Liver (tissue), 9 donors: ENCODE results near the gene CREBZF. TPM values are rescaled to one million over a fixed set of nuclear protein-coding genes. Genes with fewer than 3 reads are reported as not detected.
"Not testable (repeated sequence)": the region's sequence is repeated elsewhere in the genome, so short reads cannot be mapped to it uniquely, and the experiment has no call there.

Experiments
- DNase-seq: peaks from one replicate; pipeline ENCODE4 v3.0.0-alpha.2; 2017; ENCODE audit warnings: low spot score
- H3K27ac ChIP-seq, 2 donors: one replicate each; pipeline ENCODE4 v1.7.0; 2013; ENCODE audit warnings: inconsistent platforms in 2 of 2, low read length in 2 of 2, control low read depth in 1 of 2, low read depth in 1 of 2, mild to moderate bottlenecking in 1 of 2
- H3K27me3 ChIP-seq, 4 donors: one replicate each; pipeline versions ENCODE4 v1.6.1 to v1.7.0; 2013; ENCODE audit warnings: low read length in 3 of 4, inconsistent platforms in 1 of 4, mild to moderate bottlenecking in 1 of 4, moderate library complexity in 1 of 4; ENCODE audit not compliant: control insufficient read depth in 4 of 4, insufficient read depth in 4 of 4
- H3K36me3 ChIP-seq, 4 donors: one replicate each; pipeline versions ENCODE4 v1.6.1 to v1.7.0; 2013; ENCODE audit warnings: low read length in 3 of 4, mild to moderate bottlenecking in 3 of 4, low read depth in 1 of 4, moderate library complexity in 1 of 4; ENCODE audit not compliant: control insufficient read depth in 4 of 4, insufficient read depth in 3 of 4
- H3K4me1 ChIP-seq, 4 donors: one replicate each; pipeline versions ENCODE4 v1.6.1 to v1.7.0; 2013; ENCODE audit warnings: low read length in 3 of 4, mild to moderate bottlenecking in 3 of 4, moderate library complexity in 1 of 4; ENCODE audit not compliant: control insufficient read depth in 4 of 4, insufficient read depth in 4 of 4
- H3K4me3 ChIP-seq, 3 donors: one replicate each; pipeline versions ENCODE4 v1.6.1 to v1.7.0; 2013; ENCODE audit warnings: low read length in 3 of 3, control low read depth in 1 of 3, low read depth in 1 of 3, mild to moderate bottlenecking in 1 of 3
- H3K9ac ChIP-seq, 2 donors: one replicate each; pipeline ENCODE4 v1.7.0; 2013; ENCODE audit warnings: low read length in 2 of 2, mild to moderate bottlenecking in 2 of 2, moderate library complexity in 2 of 2, control low read depth in 1 of 2, low read depth in 1 of 2
- H3K9me3 ChIP-seq, 4 donors: one replicate each; pipeline versions ENCODE4 v1.6.1 to v1.7.0; 2013; ENCODE audit warnings: low read length in 3 of 4; ENCODE audit not compliant: control insufficient read depth in 4 of 4
- EGR1 ChIP-seq, 2 donors: IDR thresholded peaks; 2 replicates each; pipeline ENCODE4 v1.6.1; 2016 to 2018; ENCODE audit warnings: antibody characterized with exemption in 2 of 2, low read depth in 2 of 2
- FOXA1 ChIP-seq: IDR thresholded peaks from 2 replicates; pipeline ENCODE4 v1.6.1; 2016; ENCODE audit warnings: antibody characterized with exemption
- FOXA2 ChIP-seq: IDR thresholded peaks from 2 replicates; pipeline ENCODE4 v1.6.1; 2016; ENCODE audit warnings: antibody characterized with exemption
- GABPA ChIP-seq, 2 donors: IDR thresholded peaks in 1 of 2; conservative IDR thresholded peaks in 1 of 2; 2 replicates each; pipeline ENCODE4 v1.6.1; 2016; ENCODE audit warnings: antibody characterized with exemption in 2 of 2, mild to moderate bottlenecking in 1 of 2, moderate library complexity in 1 of 2
- HNF4A ChIP-seq, 2 donors: conservative IDR thresholded peaks; 2 replicates each; pipeline ENCODE4 v1.6.1; 2016; ENCODE audit warnings: antibody characterized with exemption in 2 of 2, mild to moderate bottlenecking in 2 of 2
- HNF4G ChIP-seq: IDR thresholded peaks from 2 replicates; pipeline ENCODE4 v1.6.1; 2016; ENCODE audit warnings: antibody characterized with exemption
- JUND ChIP-seq, 2 donors: IDR thresholded peaks; 2 replicates each; pipeline ENCODE4 v1.6.1; 2016; ENCODE audit warnings: antibody characterized with exemption in 2 of 2
- NR2F2 ChIP-seq: IDR thresholded peaks from 2 replicates; pipeline ENCODE4 v1.6.1; 2016; ENCODE audit warnings: antibody characterized with exemption
- RAD21 ChIP-seq, 2 donors: IDR thresholded peaks; 2 replicates each; pipeline ENCODE4 v1.6.1; 2016; ENCODE audit warnings: antibody characterized with exemption in 2 of 2, mild to moderate bottlenecking in 2 of 2
- RXRA ChIP-seq, 2 donors: IDR thresholded peaks; 2 replicates each; pipeline ENCODE4 v1.6.1; 2017 to 2018; ENCODE audit warnings: antibody characterized with exemption in 2 of 2, mild to moderate bottlenecking in 1 of 2
- SP1 ChIP-seq: IDR thresholded peaks from 2 replicates; pipeline ENCODE4 v1.6.1; 2018; ENCODE audit warnings: antibody characterized with exemption, mild to moderate bottlenecking
- TAF1 ChIP-seq: conservative IDR thresholded peaks from 2 replicates; pipeline ENCODE4 v1.6.1; 2016; ENCODE audit warnings: antibody characterized with exemption, mild to moderate bottlenecking
- YY1 ChIP-seq: IDR thresholded peaks from 2 replicates; pipeline ENCODE4 v1.6.1; 2016; ENCODE audit warnings: antibody characterized with exemption, mild to moderate bottlenecking
- WGBS: extraction: QIAGEN DNeasy Blood & Tissue Kit; methylation state at CpG from one replicate; pipeline ENCODE4 v1.1.7; 2013; 5-methylcytosine and 5-hydroxymethylcytosine counted together
- polyA plus RNA-seq, 2 donors: library from polyadenylated mRNA; stranded (reverse) in 1 of 2; unstranded in 1 of 2; fragments of 200-250 nt in 1 of 2; fragments of >200 nt in 1 of 2; fragmentation: Nextera tagmentation in 1 of 2; extraction: Ambion mirVana in 1 of 2; gene quantifications; one replicate each; pipeline versions ENCODE4 v1.2.1 to v1.2.3, GENCODE V29; 2013 to 2015
- total RNA-seq, 2 donors: library from RNA; depleted of rRNA; stranded (reverse); fragments of >200 nt; gene quantifications; one replicate each; pipeline ENCODE4 v1.2.3, GENCODE V29; 2014
- TF ChIP-seq, protein P1 (sequence below): IDR thresholded peaks from 2 replicates; pipeline ENCODE4 v1.6.1; 2016; ENCODE audit warnings: antibody characterized with exemption
- TF ChIP-seq, protein P2 (sequence below): IDR thresholded peaks from 2 replicates; pipeline ENCODE4 v1.6.1; 2016; ENCODE audit warnings: antibody characterized with exemption, mild to moderate bottlenecking
- donor health status: healthy.
- donor health status: healthy.
- donor health status: healthy.
- donor health status: healthy.
- donor health status: healthy.

Gene CREBZF
- total and polyA plus RNA-seq, 4 donors, result 12.1 to 50.0 (median 20.2) TPM

DNA sequence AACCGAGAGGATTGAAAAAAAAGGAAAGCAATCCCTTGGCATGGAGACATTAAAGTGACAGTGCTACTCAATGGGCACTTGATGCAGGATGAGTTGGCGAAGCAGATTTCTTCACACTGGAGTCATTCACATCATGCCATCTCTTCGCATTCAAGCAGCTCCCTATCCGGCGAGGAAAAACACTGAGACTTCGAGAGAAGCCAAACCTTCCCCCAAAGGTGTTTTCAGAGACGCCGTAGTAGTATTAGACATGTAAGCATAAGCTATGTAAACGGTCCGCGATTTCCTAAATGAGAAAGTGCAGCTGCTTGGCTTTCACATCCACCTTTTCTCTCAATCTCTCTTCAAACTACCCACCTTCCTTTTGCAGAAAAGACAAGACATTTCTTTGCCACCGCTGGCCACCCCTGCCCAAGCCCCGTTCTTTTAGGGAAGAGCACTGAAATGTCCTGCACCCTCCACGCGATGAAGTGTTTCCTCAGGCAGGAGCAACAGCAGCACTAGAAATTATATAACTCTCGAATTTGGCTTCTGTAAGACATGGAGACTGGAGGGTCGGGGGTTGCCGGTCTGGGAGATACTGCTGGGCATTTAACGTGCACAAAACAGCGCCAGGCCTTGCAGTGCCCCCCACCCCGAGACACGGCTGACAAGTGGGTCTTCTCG is 37.5 kb downstream of the CREBZF start, which contains the start of gene DLG2:
Gene DLG2 (minus strand): TSS at position 13 of the 666 bp plus-strand sequence.
- peak within 1 kb of the TSS; percentile 75 to 88 (median 85) for H3K4me3 ChIP-seq
- H3K4me1 ChIP-seq, result peaks cover 2 to 22% (median 14%) of the 10 kb centered on the region in 4 donors
- H3K36me3 ChIP-seq, result peaks cover 0 to 6% (median 5%) of the 10 kb centered on the region in 4 donors
- no peaks in the 10 kb centered on the region for H3K27me3 ChIP-seq
- WGBS, result under 1% methylated on average over 23 of the region's 23 CpGs
- H3K9ac ChIP-seq, result peak within 1 kb of the TSS; percentile 57 to 85
- TF ChIP-seq FOXA2 (no peak), RAD21 (IDR thresholded peaks at IDR 0.05) (peak in 1 of 2 donors; percentile 11), YY1 (peak; percentile 69), RXRA (IDR thresholded peaks at IDR 0.05) (no peak), NR2F2 (no peak)
- H3K9me3 ChIP-seq, result no peaks in the 10 kb centered on the region
- peak within 1 kb of the TSS; percentile 91 for H3K27ac ChIP-seq
- no peak for DNase-seq

DNA sequence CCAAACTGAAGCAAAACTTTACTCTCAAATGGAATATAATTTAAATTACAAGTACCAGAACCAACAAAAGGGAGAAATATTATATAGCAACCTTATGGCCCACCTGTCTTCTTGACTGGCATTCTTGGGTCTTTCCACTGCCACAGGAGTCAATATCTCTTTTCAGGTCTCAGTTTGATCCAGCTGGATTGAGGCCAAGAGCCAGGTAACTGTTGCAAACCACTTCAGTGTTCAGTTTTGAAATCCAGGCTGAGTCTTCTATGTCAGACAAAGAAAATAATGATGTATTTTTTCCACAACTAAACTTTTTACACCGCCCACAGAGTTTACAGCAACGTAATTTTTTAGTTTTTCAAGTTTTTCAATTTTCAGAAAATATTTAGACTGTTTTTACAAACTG is 38.4 kb downstream of the CREBZF start:
- H3K9me3 ChIP-seq, result no peaks in the 10 kb centered on the region
- WGBS, result 24% methylated on average over 2 of the region's 2 CpGs
- H3K4me1 ChIP-seq, result peaks cover 2 to 22% (median 14%) of the 10 kb centered on the region in 4 donors
- H3K36me3 ChIP-seq, result peaks cover 0 to 7% (median 3%) of the 10 kb centered on the region in 4 donors
- H3K27me3 ChIP-seq, result no peaks in the 10 kb centered on the region
- peak overlapping the region; percentile 57 to 85 for H3K9ac ChIP-seq
- no peak for DNase-seq
- TF ChIP-seq SP1 (peak; percentile 5), RXRA (IDR thresholded peaks at IDR 0.05) (no peak)
- H3K4me3 ChIP-seq, result peak overlapping the region; percentile 75 to 88 (median 85)
- H3K27ac ChIP-seq, result peak overlapping the region; percentile 91

DNA sequence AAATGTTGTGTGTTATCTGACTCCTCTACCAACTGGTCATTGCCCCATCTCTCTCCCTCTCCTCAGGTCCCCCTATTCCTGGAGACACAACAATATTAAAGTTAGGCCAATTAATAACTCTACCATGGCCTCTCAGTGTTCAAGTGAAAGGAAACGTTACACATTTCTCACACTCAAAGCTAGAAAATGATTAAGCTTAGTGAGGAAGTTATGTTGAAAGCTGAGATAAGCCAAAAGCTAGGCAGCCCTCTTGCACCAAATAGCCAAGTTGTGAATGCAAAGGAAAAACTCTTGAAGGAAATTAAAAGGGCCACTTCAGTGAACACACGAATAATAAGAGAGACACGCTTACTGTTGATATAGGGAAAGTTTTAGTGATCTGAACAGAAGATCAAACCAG is 44.7 kb downstream of the CREBZF start:
- no peak for TF ChIP-seq JUND (IDR thresholded peaks at IDR 0.05)
- no peak for TF ChIP-seq FOXA2
- no peak for TF ChIP-seq SP1
- no peak for TF ChIP-seq RXRA (IDR thresholded peaks at IDR 0.05)
- TF ChIP-seq, protein P1, sequence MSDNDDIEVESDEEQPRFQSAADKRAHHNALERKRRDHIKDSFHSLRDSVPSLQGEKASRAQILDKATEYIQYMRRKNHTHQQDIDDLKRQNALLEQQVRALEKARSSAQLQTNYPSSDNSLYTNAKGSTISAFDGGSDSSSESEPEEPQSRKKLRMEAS, result no peak
- TF ChIP-seq HNF4A (conservative IDR thresholded peaks at IDR 0.05), result no peak
- TF ChIP-seq HNF4G, result no peak
- TF ChIP-seq EGR1 (IDR thresholded peaks at IDR 0.05; ENCODE audit: low read depth in 2 of 2), result no peak
- no peak for TF ChIP-seq FOXA1
- no peak for TF ChIP-seq YY1
- TF ChIP-seq TAF1, result no peak
- WGBS, result 79% methylated on average over 3 of the region's 3 CpGs
- Histone ChIP-seq H3K9me3 (no peaks in the 10 kb centered on the region), H3K36me3 (peaks cover 0 to 5% (median 0%) of the 10 kb centered on the region in 4 donors), H3K9ac (no peak overlapping the region), H3K4me1 (peaks cover 0 to 2% (median 0%) of the 10 kb centered on the region in 4 donors), H3K27ac (no peak overlapping the region), H3K4me3 (no peak overlapping the region), H3K27me3 (no peaks in the 10 kb centered on the region)
- no peak for DNase-seq

DNA sequence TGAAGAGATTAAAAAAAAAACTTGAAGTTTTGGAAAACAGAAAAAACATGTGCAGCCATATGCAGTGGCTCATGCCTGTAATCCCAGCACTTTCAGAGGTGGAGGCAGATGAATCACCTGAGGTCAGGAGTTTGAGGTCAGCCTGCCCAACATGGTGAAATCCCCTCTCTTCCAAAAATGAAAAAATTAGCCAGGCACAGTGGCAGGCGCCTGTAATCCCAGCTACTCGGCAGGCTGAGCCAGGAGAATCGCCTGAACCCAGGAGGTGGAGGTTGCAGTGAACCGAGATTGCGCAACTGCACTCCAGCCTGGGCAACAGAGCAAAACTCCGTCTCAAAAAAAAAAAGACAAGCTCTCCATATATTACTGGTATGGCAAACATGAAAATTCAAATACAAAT is 45.4 kb downstream of the CREBZF start:
- Histone ChIP-seq H3K9me3 (no peaks in the 10 kb centered on the region), H3K4me1 (peaks cover 0 to 2% (median 0%) of the 10 kb centered on the region in 4 donors), H3K36me3 (peaks cover 0 to 5% (median 0%) of the 10 kb centered on the region in 4 donors), H3K27me3 (no peaks in the 10 kb centered on the region), H3K27ac (no peak overlapping the region), H3K9ac (no peak overlapping the region), H3K4me3 (no peak overlapping the region)
- TF ChIP-seq HNF4A (conservative IDR thresholded peaks at IDR 0.05) (peak in 1 of 2 donors; percentile 33), GABPA (IDR thresholded peaks at IDR 0.05 in 1 of 2, conservative IDR thresholded peaks at IDR 0.05 in 1 of 2) (peak in 1 of 2 donors; percentile 7), RXRA (IDR thresholded peaks at IDR 0.05) (peak in 1 of 2 donors; percentile 49)
- TF ChIP-seq, protein P2, sequence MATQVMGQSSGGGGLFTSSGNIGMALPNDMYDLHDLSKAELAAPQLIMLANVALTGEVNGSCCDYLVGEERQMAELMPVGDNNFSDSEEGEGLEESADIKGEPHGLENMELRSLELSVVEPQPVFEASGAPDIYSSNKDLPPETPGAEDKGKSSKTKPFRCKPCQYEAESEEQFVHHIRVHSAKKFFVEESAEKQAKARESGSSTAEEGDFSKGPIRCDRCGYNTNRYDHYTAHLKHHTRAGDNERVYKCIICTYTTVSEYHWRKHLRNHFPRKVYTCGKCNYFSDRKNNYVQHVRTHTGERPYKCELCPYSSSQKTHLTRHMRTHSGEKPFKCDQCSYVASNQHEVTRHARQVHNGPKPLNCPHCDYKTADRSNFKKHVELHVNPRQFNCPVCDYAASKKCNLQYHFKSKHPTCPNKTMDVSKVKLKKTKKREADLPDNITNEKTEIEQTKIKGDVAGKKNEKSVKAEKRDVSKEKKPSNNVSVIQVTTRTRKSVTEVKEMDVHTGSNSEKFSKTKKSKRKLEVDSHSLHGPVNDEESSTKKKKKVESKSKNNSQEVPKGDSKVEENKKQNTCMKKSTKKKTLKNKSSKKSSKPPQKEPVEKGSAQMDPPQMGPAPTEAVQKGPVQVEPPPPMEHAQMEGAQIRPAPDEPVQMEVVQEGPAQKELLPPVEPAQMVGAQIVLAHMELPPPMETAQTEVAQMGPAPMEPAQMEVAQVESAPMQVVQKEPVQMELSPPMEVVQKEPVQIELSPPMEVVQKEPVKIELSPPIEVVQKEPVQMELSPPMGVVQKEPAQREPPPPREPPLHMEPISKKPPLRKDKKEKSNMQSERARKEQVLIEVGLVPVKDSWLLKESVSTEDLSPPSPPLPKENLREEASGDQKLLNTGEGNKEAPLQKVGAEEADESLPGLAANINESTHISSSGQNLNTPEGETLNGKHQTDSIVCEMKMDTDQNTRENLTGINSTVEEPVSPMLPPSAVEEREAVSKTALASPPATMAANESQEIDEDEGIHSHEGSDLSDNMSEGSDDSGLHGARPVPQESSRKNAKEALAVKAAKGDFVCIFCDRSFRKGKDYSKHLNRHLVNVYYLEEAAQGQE, result no peak
- no peak for DNase-seq
- WGBS, result 58% methylated on average over 6 of the region's 6 CpGs

DNA sequence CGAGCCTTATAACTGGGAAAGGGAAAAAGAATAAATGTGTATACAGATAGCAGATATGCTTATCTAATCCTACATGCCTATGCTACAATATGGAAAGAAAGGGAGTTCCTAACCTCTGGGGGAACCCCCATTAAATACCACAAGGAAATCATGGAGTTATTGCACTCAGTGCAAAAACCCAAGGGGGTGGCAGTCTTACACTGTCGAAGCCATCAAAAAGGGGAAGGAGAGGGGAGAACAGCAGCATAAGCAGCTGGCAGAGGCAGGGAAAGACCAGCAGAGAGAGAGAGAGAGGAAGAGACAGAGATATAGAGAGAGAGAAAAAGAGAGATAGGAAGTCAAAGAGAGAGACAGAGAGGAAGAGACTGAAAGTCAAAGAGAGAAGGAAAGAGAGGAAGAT is 53.3 kb downstream of the CREBZF start:
- H3K9ac ChIP-seq, H3K27me3 ChIP-seq, H3K9me3 ChIP-seq, H3K36me3 ChIP-seq, H3K4me1 ChIP-seq, DNase-seq, H3K27ac ChIP-seq, H3K4me3 ChIP-seq: not testable (repeated sequence)
- WGBS, result 80% methylated on average over 2 of the region's 2 CpGs
